Activated CD8-positive, alpha-beta T cell treated with anti-CD3 and anti-CD28 coated beads for 36 hours (primary cell): Measurements from ENCODE around the gene GPN1. TPM values are rescaled to one million over a fixed set of nuclear protein-coding genes. Genes with fewer than 3 reads are reported as not detected.
A peak's percentile ranks its signal among the peaks of the same experiment; 100 is the strongest.

Source experiments
- ATAC-seq: fragments of 200-7000 bp; cut with Tn5 transposase; one replicate; pipeline ENCODE4 v1.10.0; 2021; ENCODE audit warnings: mild to moderate bottlenecking, moderate library complexity
- CTCF ChIA-PET: fragments of 350-600 bp; sonication (Branson Sonifier 250); formaldehyde crosslinking; loops from one replicate; lab custom pipeline; 2021; ENCODE audit warnings: antibody characterized with exemption; lab: Charles Lee
- POLR2A ChIA-PET: fragments of 350-600 bp; sonication (Branson Sonifier 250); formaldehyde crosslinking; loops from one replicate; lab custom pipeline; 2021; ENCODE audit warnings: antibody characterized with exemption; lab: Charles Lee
- DNase-seq: peaks from one replicate; pipeline ENCODE4 v3.0.0-alpha.2; 2020
- H3K27ac Mint-ChIP-seq: one replicate; pipeline ENCODE4 v1.8.0; 2021; ENCODE audit warnings: mild to moderate bottlenecking, mixed read lengths
- H3K27me3 Mint-ChIP-seq: one replicate; pipeline ENCODE4 v1.8.0; 2021; ENCODE audit warnings: mixed read lengths
- H3K36me3 Mint-ChIP-seq: one replicate; pipeline ENCODE4 v1.8.0; 2021; ENCODE audit warnings: low read depth, mixed read lengths
- H3K4me1 Mint-ChIP-seq: one replicate; pipeline ENCODE4 v1.8.0; 2021; ENCODE audit warnings: low read depth, mixed read lengths
- H3K4me3 Mint-ChIP-seq: one replicate; pipeline ENCODE4 v1.8.0; 2021; ENCODE audit warnings: mild to moderate bottlenecking, moderate library complexity, mixed read lengths
- H3K9me3 Mint-ChIP-seq: one replicate; pipeline ENCODE4 v1.8.0; 2021; ENCODE audit warnings: mixed read lengths
- intact Hi-C: fragments of 100-400 bp; cut with micrococcal nuclease; formaldehyde crosslinking; loops from one replicate; pipeline ENCODE4 v1.10.0; 2022
- total RNA-seq, 2 experiments: library from RNA; stranded (reverse); gene quantifications; one replicate each; pipeline ENCODE4 v1.2.3, GENCODE V29; 2021
- TF ChIP-seq, protein P1 (sequence below): fragments of 200-600 bp; IDR thresholded peaks from one replicate; pipeline ENCODE4 v1.8.0; 2022; ENCODE audit warnings: antibody characterized with exemption, mild to moderate bottlenecking

Gene GPN1
- total RNA-seq, 2 experiments from 2014 or later, result 37.6 to 41.2 TPM

DNA sequence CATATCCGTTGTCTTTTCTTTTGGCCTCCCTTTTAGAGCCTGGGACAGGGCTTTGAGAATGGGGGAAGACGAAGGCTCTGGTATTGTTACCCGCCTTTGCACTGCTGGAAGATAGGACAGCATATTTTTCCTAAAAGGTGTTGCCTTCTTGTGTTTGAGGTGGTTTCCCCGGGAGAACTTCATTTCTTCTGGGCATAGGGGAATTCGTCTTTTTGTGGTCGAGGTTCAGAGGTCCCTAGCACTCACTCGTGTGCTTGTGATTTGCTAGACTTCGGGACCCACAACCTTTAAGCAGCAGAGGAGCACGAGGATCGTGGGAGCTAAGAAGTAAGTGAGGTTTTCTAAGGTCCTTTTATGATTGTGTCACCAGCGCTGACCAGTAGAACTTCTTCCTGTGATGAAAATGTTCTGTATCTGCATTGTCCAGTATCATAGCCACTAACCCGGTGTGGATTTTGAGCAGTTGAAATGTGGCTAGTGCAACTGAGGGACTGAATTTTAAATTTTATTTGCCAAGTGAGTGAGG is 45.4 kb upstream of the GPN1 start:
- CTCF ChIA-PET, result interaction anchor here (1.7 kb wide), 1 partner anchor 101 kb away, joined by 4 read pairs; no protein-coding TSS in a partner anchor
- H3K9me3 Mint-ChIP-seq, result peaks cover 17% of the 10 kb centered on the region

GRCh38 chr2:27584597-27584996 is 44.3 kb upstream of the GPN1 start:
- peak overlapping the region; percentile 97 for H3K4me3 Mint-ChIP-seq
- intact Hi-C loops, result no loop called here
- ChIA-PET CTCF (interaction anchor here (1.4 to 1.9 kb wide), 2 partner anchors 13 to 99 kb away, joined by 6 to 10 read pairs; no protein-coding TSS in a partner anchor), POLR2A (interaction anchor here (1.4 to 1.5 kb wide), 2 partner anchors 44 to 176 kb away, joined by 4 to 6 read pairs; partner anchors contain the start of genes CCDC121, GPN1 and PPM1G)
- no peaks in the 10 kb centered on the region for H3K27me3 Mint-ChIP-seq
- no peak for ATAC-seq
- peaks cover 10% of the 10 kb centered on the region for H3K9me3 Mint-ChIP-seq
- peak overlapping the region; percentile 23 for H3K27ac Mint-ChIP-seq
- no peak for DNase-seq
- peaks cover 30% of the 10 kb centered on the region for H3K36me3 Mint-ChIP-seq
- peaks cover 50% of the 10 kb centered on the region for H3K4me1 Mint-ChIP-seq
- TF ChIP-seq, protein P1, sequence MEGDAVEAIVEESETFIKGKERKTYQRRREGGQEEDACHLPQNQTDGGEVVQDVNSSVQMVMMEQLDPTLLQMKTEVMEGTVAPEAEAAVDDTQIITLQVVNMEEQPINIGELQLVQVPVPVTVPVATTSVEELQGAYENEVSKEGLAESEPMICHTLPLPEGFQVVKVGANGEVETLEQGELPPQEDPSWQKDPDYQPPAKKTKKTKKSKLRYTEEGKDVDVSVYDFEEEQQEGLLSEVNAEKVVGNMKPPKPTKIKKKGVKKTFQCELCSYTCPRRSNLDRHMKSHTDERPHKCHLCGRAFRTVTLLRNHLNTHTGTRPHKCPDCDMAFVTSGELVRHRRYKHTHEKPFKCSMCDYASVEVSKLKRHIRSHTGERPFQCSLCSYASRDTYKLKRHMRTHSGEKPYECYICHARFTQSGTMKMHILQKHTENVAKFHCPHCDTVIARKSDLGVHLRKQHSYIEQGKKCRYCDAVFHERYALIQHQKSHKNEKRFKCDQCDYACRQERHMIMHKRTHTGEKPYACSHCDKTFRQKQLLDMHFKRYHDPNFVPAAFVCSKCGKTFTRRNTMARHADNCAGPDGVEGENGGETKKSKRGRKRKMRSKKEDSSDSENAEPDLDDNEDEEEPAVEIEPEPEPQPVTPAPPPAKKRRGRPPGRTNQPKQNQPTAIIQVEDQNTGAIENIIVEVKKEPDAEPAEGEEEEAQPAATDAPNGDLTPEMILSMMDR, result no peak

More for the DNA sequence above, 45.4 kb upstream of the GPN1 start:
- intact Hi-C loops, result no loop called here
- POLR2A ChIA-PET, result interaction anchor here (0.8 to 2.2 kb wide), 6 partner anchors 10 to 174 kb away, joined by 3 to 8 read pairs (median 4); partner anchors contain the start of genes GPN1, PPM1G, SLC4A1AP and SUPT7L
- ATAC-seq (peak; percentile 7), DNase-seq (no peak)
- Mint-ChIP-seq H3K4me3 (peak overlapping the region; percentile 97), H3K4me1 (peaks cover 46% of the 10 kb centered on the region), H3K27ac (peak overlapping the region; percentile 95), H3K36me3 (peaks cover 26% of the 10 kb centered on the region), H3K27me3 (no peaks in the 10 kb centered on the region)
- TF ChIP-seq, protein P1, result no peak

- peak; percentile 8 for ATAC-seq
These were observed 41.8 kb upstream of the GPN1 start for GRCh38 chr2:27587025-27587424.

DNA sequence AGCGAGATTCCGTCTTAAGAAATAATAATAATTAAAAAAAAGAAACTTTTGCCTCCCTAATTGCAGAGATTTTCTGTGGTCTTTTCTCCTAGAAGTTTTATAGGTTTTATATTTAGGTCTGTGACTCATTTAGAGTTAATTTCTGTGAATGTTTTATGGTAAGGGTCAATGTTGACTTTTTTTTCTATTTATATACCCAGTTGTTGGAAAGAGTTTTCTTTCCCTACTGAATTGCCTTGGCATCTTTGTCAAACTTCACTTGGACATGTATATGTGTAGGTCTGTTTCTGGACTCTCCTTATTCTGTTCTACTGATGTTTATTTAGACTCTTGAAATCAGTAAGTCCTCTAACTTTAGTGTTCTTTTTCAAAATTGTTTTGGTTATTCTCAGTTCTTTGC is 40.5 kb upstream of the GPN1 start:
- Mint-ChIP-seq H3K9me3 (peaks cover 15% of the 10 kb centered on the region), H3K4me3 (no peak overlapping the region), H3K36me3 (peaks cover 48% of the 10 kb centered on the region), H3K27ac (no peak overlapping the region), H3K27me3 (no peaks in the 10 kb centered on the region), H3K4me1 (peaks cover 55% of the 10 kb centered on the region)
- CTCF ChIA-PET, result no interaction called here
- no peak for DNase-seq
- no peak for ATAC-seq
- intact Hi-C loops, result no loop called here
- POLR2A ChIA-PET, result no interaction called here
- TF ChIP-seq, protein P1, result no peak

More at GRCh38 chr2:27587025-27587424, 41.8 kb upstream of the GPN1 start:
- Mint-ChIP-seq H3K27ac (peak overlapping the region; percentile 71), H3K4me3 (no peak overlapping the region), H3K9me3 (peaks cover 14% of the 10 kb centered on the region), H3K4me1 (peaks cover 55% of the 10 kb centered on the region), H3K36me3 (peaks cover 45% of the 10 kb centered on the region), H3K27me3 (no peaks in the 10 kb centered on the region)
- TF ChIP-seq, protein P1, result no peak
- ChIA-PET CTCF (interaction anchor here (0.6 kb wide), 1 partner anchor 29 kb away, joined by 3 read pairs; no protein-coding TSS in a partner anchor), POLR2A (no interaction called here)
- intact Hi-C loops, result no loop called here
- DNase-seq, result no peak

DNA sequence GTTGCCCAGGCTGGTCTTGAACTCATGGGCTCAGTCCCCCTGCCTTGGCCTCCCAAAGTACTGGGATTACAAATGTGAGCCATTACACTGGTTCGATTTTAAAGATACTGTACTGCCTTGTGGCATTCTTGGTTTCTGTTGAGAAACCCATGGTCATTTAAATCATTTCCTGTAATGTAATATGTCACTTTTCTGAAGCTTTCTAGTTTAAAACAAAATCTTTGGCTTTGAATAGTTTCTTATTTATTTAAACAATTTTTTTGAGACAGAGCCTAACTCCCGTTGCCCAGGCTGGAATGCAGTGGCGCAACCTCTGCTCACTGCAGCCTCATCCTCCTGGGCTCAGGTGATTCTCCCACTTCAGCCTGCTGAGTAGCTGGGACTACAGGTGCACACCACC is 37.1 kb upstream of the GPN1 start:
- ChIA-PET CTCF (no interaction called here), POLR2A (no interaction called here)
- Mint-ChIP-seq H3K27me3 (no peaks in the 10 kb centered on the region), H3K4me1 (peaks cover 42% of the 10 kb centered on the region), H3K36me3 (peaks cover 59% of the 10 kb centered on the region), H3K9me3 (peaks cover 32% of the 10 kb centered on the region), H3K4me3 (no peak overlapping the region), H3K27ac (no peak overlapping the region)
- TF ChIP-seq, protein P1, result no peak
- ATAC-seq (no peak), DNase-seq (no peak)
- intact Hi-C loops, result no loop called here
